Transverse colon (tissue), 4 donors: ENCODE results near the gene CD8A. TPM values are rescaled to one million over a fixed set of nuclear protein-coding genes. Genes with fewer than 3 reads are reported as not detected.

Source experiments
- DNase-seq: peaks from one replicate; pipeline ENCODE4 v3.0.0-alpha.2; 2019
- H3K27ac ChIP-seq, 4 donors: fragments of 200-600 bp; sonication (generic); 2 replicates each; pipeline ENCODE4 v1.5.1; 2016 to 2018; ENCODE audit warnings: inconsistent platforms in 4 of 4
- H3K27me3 ChIP-seq: fragments of 200-600 bp; sonication (generic); 2 replicates; pipeline ENCODE4 v1.5.1; 2017; ENCODE audit warnings: inconsistent platforms
- H3K36me3 ChIP-seq, 4 donors: fragments of 200-600 bp; sonication (generic); 2 replicates each; pipeline ENCODE4 v1.5.1; 2017 to 2019; ENCODE audit warnings: inconsistent platforms in 4 of 4
- H3K4me1 ChIP-seq, 4 donors: fragments of 200-600 bp; sonication (generic); 2 replicates each; pipeline ENCODE4 v1.5.1; 2017 to 2020; ENCODE audit warnings: inconsistent platforms in 4 of 4
- H3K4me3 ChIP-seq, 4 donors: fragments of 200-600 bp; sonication (generic); 1 replicate in 1 of 4; 2 replicates in 3 of 4; pipeline versions ENCODE4 v1.5.1 to v1.6.1; 2017 to 2019; ENCODE audit warnings: inconsistent platforms in 4 of 4
- H3K9me3 ChIP-seq, 2 donors: fragments of 200-600 bp; sonication (generic); 2 replicates each; pipeline ENCODE4 v1.5.1; 2017 to 2019; ENCODE audit warnings: inconsistent platforms in 2 of 2
- EP300 ChIP-seq: sonication (generic); formaldehyde crosslinking; IDR thresholded peaks from one replicate; pipeline ENCODE4 v1.6.1; 2017; ENCODE audit warnings: antibody characterized with exemption, low read depth
- POLR2A ChIP-seq: fragments of 450-650 bp; IDR thresholded peaks from one replicate; pipeline ENCODE4 v1.6.1; 2016; ENCODE audit warnings: antibody characterized with exemption, mild to moderate bottlenecking, moderate library complexity
- POLR2AphosphoS5 ChIP-seq, 3 donors: sonication (generic); formaldehyde crosslinking; IDR thresholded peaks; one replicate each; pipeline ENCODE4 v1.6.1; 2016; ENCODE audit warnings: antibody characterized with exemption in 3 of 3
- WGBS, 2 donors: methylation state at CpG; one replicate each; pipeline ENCODE4 v1.1.5; 2018; ENCODE audit warnings: low coverage in 1 of 2; 5-methylcytosine and 5-hydroxymethylcytosine counted together
- in situ Hi-C, 4 donors: fragments of 200-750 bp; cut with MboI; loops; one replicate each; pipeline versions ENCODE4 v1.15.0 to v1.15.1; 2017; ENCODE audit warnings: low sequenced_read_pairs in 3 of 4, low pct_ligation_motif_present in 1 of 4, low pct_unique_long_range_greater_than_20kb in 1 of 4
- intact Hi-C: fragments of 100-400 bp; cut with DNase I; formaldehyde crosslinking; loops from one replicate; pipeline ENCODE4 v1.15.1; 2023; ENCODE audit warnings: low total_unique reads
- total RNA-seq, 4 donors: library from RNA; depleted of rRNA; stranded (reverse); fragments of >200 nt; gene quantifications; one replicate each; pipeline ENCODE4 v1.1.0, GENCODE V29; 2016
- TF ChIP-seq, protein P1 (sequence below), 5 experiments: fragments of 200-600 bp in 3 of 5; fragments of 450-650 bp in 2 of 5; sonication (generic) in 3 of 5; IDR thresholded peaks; 1 replicate in 2 of 5; 2 replicates in 3 of 5; pipeline ENCODE4 v1.5.1; 2016 to 2017; ENCODE audit warnings: antibody characterized with exemption in 5 of 5, inconsistent platforms in 3 of 5, mild to moderate bottlenecking in 2 of 5, moderate library complexity in 1 of 5

Gene CD8A
- total RNA-seq, 4 donors from 2014 or later, result 0.60 to 33.3 (median 2.5) TPM

- in situ Hi-C loops (no loop called here), intact Hi-C loops (no loop called here)
- Histone ChIP-seq H3K9me3 (no peaks in the 10 kb centered on the region), H3K4me1 (no peaks in the 10 kb centered on the region), H3K27ac (no peak overlapping the region), H3K4me3 (no peak overlapping the region), H3K36me3 (peaks cover 0 to 59% (median 8%) of the 10 kb centered on the region in 4 donors), H3K27me3 (no peaks in the 10 kb centered on the region)
- 81 to 100% methylated on average over 1 to 5 of the region's 5 CpGs for WGBS, 2 donors
- TF ChIP-seq POLR2A, result no peak
- TF ChIP-seq, protein P1, sequence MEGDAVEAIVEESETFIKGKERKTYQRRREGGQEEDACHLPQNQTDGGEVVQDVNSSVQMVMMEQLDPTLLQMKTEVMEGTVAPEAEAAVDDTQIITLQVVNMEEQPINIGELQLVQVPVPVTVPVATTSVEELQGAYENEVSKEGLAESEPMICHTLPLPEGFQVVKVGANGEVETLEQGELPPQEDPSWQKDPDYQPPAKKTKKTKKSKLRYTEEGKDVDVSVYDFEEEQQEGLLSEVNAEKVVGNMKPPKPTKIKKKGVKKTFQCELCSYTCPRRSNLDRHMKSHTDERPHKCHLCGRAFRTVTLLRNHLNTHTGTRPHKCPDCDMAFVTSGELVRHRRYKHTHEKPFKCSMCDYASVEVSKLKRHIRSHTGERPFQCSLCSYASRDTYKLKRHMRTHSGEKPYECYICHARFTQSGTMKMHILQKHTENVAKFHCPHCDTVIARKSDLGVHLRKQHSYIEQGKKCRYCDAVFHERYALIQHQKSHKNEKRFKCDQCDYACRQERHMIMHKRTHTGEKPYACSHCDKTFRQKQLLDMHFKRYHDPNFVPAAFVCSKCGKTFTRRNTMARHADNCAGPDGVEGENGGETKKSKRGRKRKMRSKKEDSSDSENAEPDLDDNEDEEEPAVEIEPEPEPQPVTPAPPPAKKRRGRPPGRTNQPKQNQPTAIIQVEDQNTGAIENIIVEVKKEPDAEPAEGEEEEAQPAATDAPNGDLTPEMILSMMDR (IDR thresholded peaks at IDR 0.05), result no peak
- no peak for TF ChIP-seq POLR2AphosphoS5 (IDR thresholded peaks at IDR 0.05)
- no peak for TF ChIP-seq EP300
- no peak for DNase-seq
Measured at GRCh38 chr2:86772611-86773010, 18.1 kb downstream of the CD8A start.

GRCh38 chr2:86770816-86771301, 19.9 kb downstream of the CD8A start:
- TF ChIP-seq POLR2AphosphoS5 (IDR thresholded peaks at IDR 0.05) (no peak), POLR2A (no peak), EP300 (no peak)
- TF ChIP-seq, protein P1 (IDR thresholded peaks at IDR 0.05), result no peak
- 88 to 91% methylated on average over 4 to 6 of the region's 6 CpGs for WGBS, 2 donors
- in situ Hi-C loops (no loop called here), intact Hi-C loops (no loop called here)
- no peak overlapping the region for H3K27ac ChIP-seq
- no peak overlapping the region for H3K4me3 ChIP-seq
- no peaks in the 10 kb centered on the region for H3K27me3 ChIP-seq
- H3K9me3 ChIP-seq, result no peaks in the 10 kb centered on the region
- peaks cover 0 to 60% (median 10%) of the 10 kb centered on the region in 4 donors for H3K36me3 ChIP-seq
- DNase-seq, result no peak
- H3K4me1 ChIP-seq, result no peaks in the 10 kb centered on the region

GRCh38 chr2:86769838-86770237, 20.9 kb downstream of the CD8A start:
- intact Hi-C loops, result no loop called here

DNA sequence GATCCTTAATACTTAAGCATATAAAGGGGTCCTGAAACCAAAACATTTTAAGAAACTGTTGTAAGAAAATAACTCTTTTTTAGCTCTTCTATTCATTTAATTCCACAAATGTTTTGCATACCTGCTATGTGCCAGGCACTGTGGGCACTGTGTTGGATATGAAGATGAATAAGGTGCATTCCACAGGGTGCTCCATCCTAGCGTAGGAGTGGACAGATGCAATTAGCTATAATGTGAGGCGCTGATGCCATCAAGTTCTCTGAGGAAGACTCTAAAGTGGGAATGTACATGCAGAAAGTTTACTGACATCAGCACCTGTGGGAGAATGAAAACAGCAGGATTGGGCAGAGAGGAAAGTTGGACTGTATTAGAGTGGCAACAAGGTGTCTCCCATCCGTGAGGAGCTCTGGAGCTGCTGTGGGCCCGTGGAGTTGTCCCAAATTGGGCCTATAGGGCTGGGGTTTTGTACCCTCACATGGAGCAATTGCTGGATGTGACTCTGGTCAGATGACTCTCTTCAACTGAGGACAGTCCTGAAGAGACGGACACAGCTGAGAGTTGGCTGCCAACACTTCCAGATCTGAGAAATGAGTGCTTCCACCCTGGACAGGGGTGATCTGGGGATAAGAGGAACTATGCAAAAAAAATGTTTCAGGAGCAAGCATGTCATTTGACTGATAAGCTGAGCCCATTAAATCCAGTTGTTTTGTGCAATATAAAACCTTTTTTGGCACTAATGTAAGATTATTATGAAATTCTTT, 22.3 kb downstream of the CD8A start:
- no peak overlapping the region for H3K27ac ChIP-seq
- intact Hi-C loops, result no loop called here
- H3K27me3 ChIP-seq, result no peaks in the 10 kb centered on the region
- peaks cover 0 to 44% (median 6%) of the 10 kb centered on the region in 4 donors for H3K36me3 ChIP-seq
- H3K4me3 ChIP-seq, result no peak overlapping the region
- WGBS, 2 donors, result 89 to 100% methylated on average over 2 to 5 of the region's 5 CpGs
- in situ Hi-C loops, result no loop called here
- no peak for TF ChIP-seq POLR2A
- TF ChIP-seq POLR2AphosphoS5 (IDR thresholded peaks at IDR 0.05), result no peak
- TF ChIP-seq, protein P1 (IDR thresholded peaks at IDR 0.05), result no peak
- no peak for TF ChIP-seq EP300
- peaks cover 0 to 10% (median 0%) of the 10 kb centered on the region in 4 donors for H3K4me1 ChIP-seq
- H3K9me3 ChIP-seq, result no peaks in the 10 kb centered on the region
- no peak for DNase-seq

More at GRCh38 chr2:86769838-86770237, 20.9 kb downstream of the CD8A start:
- Histone ChIP-seq H3K4me1 (no peaks in the 10 kb centered on the region), H3K36me3 (peaks cover 0 to 58% (median 10%) of the 10 kb centered on the region in 4 donors), H3K27me3 (no peaks in the 10 kb centered on the region), H3K4me3 (no peak overlapping the region), H3K27ac (no peak overlapping the region), H3K9me3 (no peaks in the 10 kb centered on the region)
- in situ Hi-C loops, result no loop called here
- 73 to 78% methylated on average over 2 to 4 of the region's 4 CpGs for WGBS, 2 donors
- DNase-seq, result no peak
- TF ChIP-seq, protein P1 (IDR thresholded peaks at IDR 0.05), result no peak
- TF ChIP-seq POLR2AphosphoS5 (IDR thresholded peaks at IDR 0.05) (no peak), POLR2A (no peak), EP300 (no peak)
